SK-N-SH treated with all-trans-retinoic acid at 6 μM for 48 hours (cell line): ENCODE measurements around the gene ITM2C.

ENCODE experiments used
- ARNTL ChIP-seq: fragments of 450-650 bp; formaldehyde crosslinking; IDR thresholded peaks from 2 replicates; pipeline ENCODE4 v1.5.0; 2020; ENCODE audit warnings: low read depth, mild to moderate bottlenecking, moderate library complexity, borderline replicate concordance
- ZC3H10 ChIP-seq: fragments of 250-450 bp; sonication (Bioruptor Pico); IDR thresholded peaks from 2 replicates; pipeline ENCODE4 v1.5.1; 2021; ENCODE audit warnings: mild to moderate bottlenecking, moderate library complexity
- ZFP3 ChIP-seq: fragments of 250-450 bp; sonication (Bioruptor Pico); IDR thresholded peaks from 2 replicates; pipeline ENCODE4 v1.5.0; 2020; ENCODE audit warnings: mild to moderate bottlenecking, moderate library complexity
- TF ChIP-seq, protein P1 (sequence below): fragments of 250-450 bp; sonication (Bioruptor Pico); IDR thresholded peaks from 2 replicates; pipeline ENCODE4 v1.5.1; 2020; ENCODE audit warnings: low read depth, mild to moderate bottlenecking, moderate library complexity
- TF ChIP-seq, protein P2 (sequence below): fragments of 250-450 bp; sonication (Bioruptor Pico); IDR thresholded peaks from 2 replicates; pipeline ENCODE4 v1.5.1; 2021; ENCODE audit warnings: mild to moderate bottlenecking, moderate library complexity

DNA sequence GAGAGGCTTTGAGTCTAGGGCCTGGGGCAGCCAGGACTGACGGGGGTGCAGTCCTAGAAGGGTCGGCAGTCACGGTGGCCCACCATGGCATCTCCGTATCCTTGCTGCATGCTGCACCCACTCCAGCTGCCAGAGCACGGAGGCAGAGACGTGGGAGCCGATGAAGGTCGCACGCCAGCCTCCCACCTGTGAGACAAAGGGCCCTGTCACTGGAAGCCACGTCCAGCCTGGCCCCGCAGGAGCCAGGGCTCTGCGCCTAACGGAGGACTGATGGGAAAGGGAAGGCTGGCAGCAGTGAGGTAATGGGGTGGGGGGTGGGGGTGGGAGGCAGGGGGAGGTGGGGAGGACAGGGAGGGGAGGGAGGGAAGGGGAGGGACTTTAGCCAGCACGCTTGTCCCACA lies 21.9 kb downstream of the ITM2C start:
- TF ChIP-seq, protein P1, sequence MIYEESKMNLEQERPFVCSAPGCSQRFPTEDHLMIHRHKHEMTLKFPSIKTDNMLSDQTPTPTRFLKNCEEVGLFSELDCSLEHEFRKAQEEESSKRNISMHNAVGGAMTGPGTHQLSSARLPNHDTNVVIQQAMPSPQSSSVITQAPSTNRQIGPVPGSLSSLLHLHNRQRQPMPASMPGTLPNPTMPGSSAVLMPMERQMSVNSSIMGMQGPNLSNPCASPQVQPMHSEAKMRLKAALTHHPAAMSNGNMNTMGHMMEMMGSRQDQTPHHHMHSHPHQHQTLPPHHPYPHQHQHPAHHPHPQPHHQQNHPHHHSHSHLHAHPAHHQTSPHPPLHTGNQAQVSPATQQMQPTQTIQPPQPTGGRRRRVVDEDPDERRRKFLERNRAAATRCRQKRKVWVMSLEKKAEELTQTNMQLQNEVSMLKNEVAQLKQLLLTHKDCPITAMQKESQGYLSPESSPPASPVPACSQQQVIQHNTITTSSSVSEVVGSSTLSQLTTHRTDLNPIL (CRISPR knock-in tag): no peak
- TF ChIP-seq ZC3H10 (CRISPR knock-in tag): no peak
- TF ChIP-seq ARNTL: no peak
- no peak for TF ChIP-seq ZFP3 (CRISPR knock-in tag)
- TF ChIP-seq, protein P2, sequence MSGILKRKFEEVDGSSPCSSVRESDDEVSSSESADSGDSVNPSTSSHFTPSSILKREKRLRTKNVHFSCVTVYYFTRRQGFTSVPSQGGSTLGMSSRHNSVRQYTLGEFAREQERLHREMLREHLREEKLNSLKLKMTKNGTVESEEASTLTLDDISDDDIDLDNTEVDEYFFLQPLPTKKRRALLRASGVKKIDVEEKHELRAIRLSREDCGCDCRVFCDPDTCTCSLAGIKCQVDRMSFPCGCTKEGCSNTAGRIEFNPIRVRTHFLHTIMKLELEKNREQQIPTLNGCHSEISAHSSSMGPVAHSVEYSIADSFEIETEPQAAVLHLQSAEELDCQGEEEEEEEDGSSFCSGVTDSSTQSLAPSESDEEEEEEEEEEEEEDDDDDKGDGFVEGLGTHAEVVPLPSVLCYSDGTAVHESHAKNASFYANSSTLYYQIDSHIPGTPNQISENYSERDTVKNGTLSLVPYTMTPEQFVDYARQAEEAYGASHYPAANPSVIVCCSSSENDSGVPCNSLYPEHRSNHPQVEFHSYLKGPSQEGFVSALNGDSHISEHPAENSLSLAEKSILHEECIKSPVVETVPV (CRISPR knock-in tag): no peak
